Measurements from ENCODE around the gene ZNF584.

The ZNF584 gene

GRCh38 chr19:58455306-58455705, 46.9 kb downstream of the ZNF584 start:
- H3K27ac ChIP-seq (ENCODE audit: low read length), result no peak overlapping the region
- DNase-seq, result no peak
- no peak overlapping the region for H3K4me2 ChIP-seq (ENCODE audit: low read depth, low read length)
- H4K20me1 ChIP-seq (ENCODE audit: insufficient read depth, low read length), result no peaks in the 10 kb centered on the region
- H3K27me3 ChIP-seq (replicated peaks; ENCODE audit: insufficient read depth, low read length), result no peaks in the 10 kb centered on the region
- no peak overlapping the region for H3K9ac ChIP-seq (ENCODE audit: low read length)
- TF ChIP-seq CTCF (IDR thresholded peaks at IDR 0.05; ENCODE audit: low read length), result no peak
- H3K4me1 ChIP-seq (ENCODE audit: low read length), result no peaks in the 10 kb centered on the region
- no peaks in the 10 kb centered on the region for H3K9me2 ChIP-seq (replicated peaks; ENCODE audit: insufficient read depth, low read length)
- no peak overlapping the region for H2AFZ ChIP-seq (ENCODE audit: low read length)
- no peaks in the 10 kb centered on the region; the same call in 1 of the 2 replicates for H3K36me3 ChIP-seq (replicated peaks; ENCODE audit: insufficient read depth, low read length)
- H3F3A ChIP-seq (ENCODE audit: insufficient read depth, low read length), result no peaks in the 10 kb centered on the region
- no peaks in the 10 kb centered on the region for H3K9me3 ChIP-seq (replicated peaks; ENCODE audit: insufficient read depth, low read length)
- H3K4me3 ChIP-seq (ENCODE audit: low read length), result no peak overlapping the region
- H3K79me2 ChIP-seq (ENCODE audit: low read length), result no peaks in the 10 kb centered on the region

GRCh38 chr19:58456111-58456510, 47.7 kb downstream of the ZNF584 start:
- Histone ChIP-seq H4K20me1 (ENCODE audit: insufficient read depth, low read length) (no peaks in the 10 kb centered on the region), H3K9ac (ENCODE audit: low read length) (no peak overlapping the region), H3K9me2 (replicated peaks; ENCODE audit: insufficient read depth, low read length) (no peaks in the 10 kb centered on the region), H3K27ac (ENCODE audit: low read length) (no peak overlapping the region), H3K4me2 (ENCODE audit: low read depth, low read length) (no peak overlapping the region), H3F3A (ENCODE audit: insufficient read depth, low read length) (no peaks in the 10 kb centered on the region), H3K79me2 (ENCODE audit: low read length) (no peaks in the 10 kb centered on the region), H3K4me3 (ENCODE audit: low read length) (no peak overlapping the region), H2AFZ (ENCODE audit: low read length) (no peak overlapping the region), H3K27me3 (replicated peaks; ENCODE audit: insufficient read depth, low read length) (no peaks in the 10 kb centered on the region), H3K36me3 (replicated peaks; ENCODE audit: insufficient read depth, low read length) (no peaks in the 10 kb centered on the region; the same call in 1 of the 2 replicates), H3K9me3 (replicated peaks; ENCODE audit: insufficient read depth, low read length) (no peaks in the 10 kb centered on the region), H3K4me1 (ENCODE audit: low read length) (no peaks in the 10 kb centered on the region)
- TF ChIP-seq CTCF (IDR thresholded peaks at IDR 0.05; ENCODE audit: low read length) (no peak), EZH2 (optimal IDR thresholded peaks at IDR 0.05; ENCODE audit: low read depth, low read length) (no peak), EZH2phosphoT487 (IDR thresholded peaks at IDR 0.05; ENCODE audit: low read length) (no peak)
- DNase-seq, result no peak

- no peaks in the 10 kb centered on the region for H3K9me3 ChIP-seq (replicated peaks; ENCODE audit: insufficient read depth, low read length)
- H3K4me2 ChIP-seq (ENCODE audit: low read depth, low read length), result no peak overlapping the region
- no peaks in the 10 kb centered on the region for H3K79me2 ChIP-seq (ENCODE audit: low read length)
- H3K4me3 ChIP-seq (ENCODE audit: low read length), result no peak overlapping the region
- H3K4me1 ChIP-seq (ENCODE audit: low read length), result no peaks in the 10 kb centered on the region
- H3K27ac ChIP-seq (ENCODE audit: low read length), result no peak overlapping the region
- no peaks in the 10 kb centered on the region for H3K27me3 ChIP-seq (replicated peaks; ENCODE audit: insufficient read depth, low read length)
- no peaks in the 10 kb centered on the region for H4K20me1 ChIP-seq (ENCODE audit: insufficient read depth, low read length)
- TF ChIP-seq EZH2 (optimal IDR thresholded peaks at IDR 0.05; ENCODE audit: low read depth, low read length) (no peak), EZH2phosphoT487 (IDR thresholded peaks at IDR 0.05; ENCODE audit: low read length) (no peak), CTCF (IDR thresholded peaks at IDR 0.05; ENCODE audit: low read length) (no peak)
- no peaks in the 10 kb centered on the region for H3K9me2 ChIP-seq (replicated peaks; ENCODE audit: insufficient read depth, low read length)
- no peak for DNase-seq
- no peaks in the 10 kb centered on the region for H3K36me3 ChIP-seq (replicated peaks; ENCODE audit: insufficient read depth, low read length)
- H2AFZ ChIP-seq (ENCODE audit: low read length), result no peak overlapping the region
- no peaks in the 10 kb centered on the region for H3F3A ChIP-seq (ENCODE audit: insufficient read depth, low read length)
- H3K9ac ChIP-seq (ENCODE audit: low read length), result no peak overlapping the region
Measured at GRCh38 chr19:58460039-58460438, 51.6 kb downstream of the ZNF584 start.
